Tibial artery (tissue), 4 donors: ENCODE results near the gene NMRK1.

Experiments
- DNase-seq, 2 donors: peaks; one replicate each; pipeline ENCODE4 v3.0.0-alpha.2; 2019
- H3K27ac ChIP-seq, 2 donors: fragments of 200-600 bp; sonication (generic) in 1 of 2; 1 replicate in 1 of 2; 2 replicates in 1 of 2; pipeline ENCODE4 v1.5.1; 2018 to 2019; ENCODE audit warnings: mild to moderate bottlenecking in 1 of 2
- H3K27me3 ChIP-seq, 2 donors: fragments of 200-600 bp; sonication (generic) in 1 of 2; one replicate each; pipeline versions ENCODE4 v1.5.1 to v1.6.0; 2016 to 2019
- H3K36me3 ChIP-seq, 3 donors: fragments of 200-600 bp; sonication (generic) in 2 of 3; one replicate each; pipeline ENCODE4 v1.5.1; 2016 to 2019; ENCODE audit warnings: mild to moderate bottlenecking in 2 of 3
- H3K4me1 ChIP-seq, 4 donors: fragments of 200-600 bp; sonication (generic) in 2 of 4; 1 replicate in 3 of 4; 2 replicates in 1 of 4; pipeline ENCODE4 v1.5.1; 2016 to 2019
- H3K4me3 ChIP-seq, 2 donors: fragments of 200-600 bp; sonication (generic) in 1 of 2; 1 replicate in 1 of 2; 2 replicates in 1 of 2; pipeline ENCODE4 v1.5.1; 2018 to 2019; ENCODE audit warnings: mild to moderate bottlenecking in 2 of 2
- H3K9me3 ChIP-seq, 3 donors: fragments of 200-600 bp; sonication (generic) in 1 of 3; one replicate each; pipeline ENCODE4 v1.5.1; 2016 to 2019
- CTCF ChIP-seq, 2 experiments: fragments of 200-600 bp in 1 of 2; fragments of 450-650 bp in 1 of 2; IDR thresholded peaks; one replicate each; pipeline ENCODE4 v1.5.1; 2017 to 2019; ENCODE audit warnings: antibody characterized with exemption in 2 of 2, mild to moderate bottlenecking in 1 of 2, moderate library complexity in 1 of 2
- intact Hi-C: fragments of 100-400 bp; cut with DNase I; formaldehyde crosslinking; loops from one replicate; pipeline ENCODE4 v1.15.0; 2023; ENCODE audit warnings: low total_unique reads

The NMRK1 gene

GRCh38 chr9:75104607-75105006 lies 16.7 kb upstream of the NMRK1 start:
- TF ChIP-seq CTCF (IDR thresholded peaks at IDR 0.05), result no peak
- Histone ChIP-seq H3K4me1 (peaks cover 0 to 10% (median 4%) of the 10 kb centered on the region in 4 donors), H3K9me3 (no peaks in the 10 kb centered on the region), H3K36me3 (no peaks in the 10 kb centered on the region), H3K27me3 (no peaks in the 10 kb centered on the region), H3K27ac (no peak overlapping the region), H3K4me3 (no peak overlapping the region)
- intact Hi-C loops, result no loop called here
- DNase-seq, result no peak

GRCh38 chr9:75102177-75102790 lies 14.3 kb upstream of the NMRK1 start:
- Histone ChIP-seq H3K27me3 (no peaks in the 10 kb centered on the region), H3K9me3 (no peaks in the 10 kb centered on the region), H3K27ac (no peak overlapping the region), H3K36me3 (no peaks in the 10 kb centered on the region), H3K4me1 (peaks cover 0 to 10% (median 2%) of the 10 kb centered on the region in 4 donors), H3K4me3 (no peak overlapping the region)
- TF ChIP-seq CTCF (IDR thresholded peaks at IDR 0.05), result no peak
- intact Hi-C loops, result no loop called here
- no peak for DNase-seq

GRCh38 chr9:75101004-75101588 lies 13.1 kb upstream of the NMRK1 start:
- no peak for DNase-seq
- intact Hi-C loops, result no loop called here
- Histone ChIP-seq H3K36me3 (no peaks in the 10 kb centered on the region), H3K9me3 (no peaks in the 10 kb centered on the region), H3K27ac (no peak overlapping the region), H3K4me1 (peaks cover 0 to 8% (median 4%) of the 10 kb centered on the region in 4 donors), H3K27me3 (no peaks in the 10 kb centered on the region), H3K4me3 (no peak overlapping the region)
- TF ChIP-seq CTCF (IDR thresholded peaks at IDR 0.05), result no peak

- H3K9me3 ChIP-seq, result no peaks in the 10 kb centered on the region
- no peak for TF ChIP-seq CTCF (IDR thresholded peaks at IDR 0.05)
- H3K27ac ChIP-seq, result no peak overlapping the region
- DNase-seq, result no peak
- peaks cover 0 to 14% (median 1%) of the 10 kb centered on the region in 4 donors for H3K4me1 ChIP-seq
- H3K4me3 ChIP-seq, result no peak overlapping the region
- H3K36me3 ChIP-seq, result no peaks in the 10 kb centered on the region
- H3K27me3 ChIP-seq, result no peaks in the 10 kb centered on the region
- intact Hi-C loops, result no loop called here
These were observed 8.8 kb upstream of the NMRK1 start for GRCh38 chr9:75096796-75097195.

GRCh38 chr9:75092766-75093165 lies 4.8 kb upstream of the NMRK1 start:
- no peak for TF ChIP-seq CTCF (IDR thresholded peaks at IDR 0.05)
- Histone ChIP-seq H3K9me3 (no peaks in the 10 kb centered on the region), H3K27ac (no peak overlapping the region), H3K4me3 (no peak overlapping the region), H3K36me3 (no peaks in the 10 kb centered on the region), H3K4me1 (peaks cover 0 to 35% (median 14%) of the 10 kb centered on the region in 4 donors), H3K27me3 (no peaks in the 10 kb centered on the region)
- intact Hi-C loops, result no loop called here
- no peak for DNase-seq
